22Rv1 (cell line): ENCODE measurements around the gene PDE6G.
A peak's percentile ranks its signal among the peaks of the same experiment; 100 is the strongest.

ENCODE experiments used
- H3K27ac ChIP-seq: fragments of 450-650 bp; 2 replicates; pipeline ENCODE4 v1.5.1; 2017
- CTCF ChIP-seq: fragments of 450-650 bp; IDR thresholded peaks from 2 replicates; pipeline ENCODE4 v1.5.1; 2017; ENCODE audit warnings: mild to moderate bottlenecking
- ZFX ChIP-seq: fragments of 450-650 bp; IDR thresholded peaks from 2 replicates; pipeline ENCODE4 v1.6.1; 2017; ENCODE audit warnings: antibody characterized with exemption, borderline replicate concordance

PDE6G gene

GRCh38 chr17:81700353-81701287 is 44.3 kb upstream of the PDE6G start:
- TF ChIP-seq ZFX (no peak), CTCF (no peak)
- peak overlapping the region; percentile 90; the same call in 1 of the 2 replicates for H3K27ac ChIP-seq

GRCh38 chr17:81697261-81698044 is 41.1 kb upstream of the PDE6G start:
- H3K27ac ChIP-seq = no peak overlapping the region
- TF ChIP-seq CTCF (no peak), ZFX (no peak)

GRCh38 chr17:81696218-81696941 is 40.0 kb upstream of the PDE6G start:
- no peak for TF ChIP-seq CTCF
- TF ChIP-seq ZFX = no peak
- H3K27ac ChIP-seq = no peak overlapping the region

- no peak overlapping the region for H3K27ac ChIP-seq
- no peak for TF ChIP-seq ZFX
- TF ChIP-seq CTCF = no peak
These were observed 39.5 kb upstream of the PDE6G start for GRCh38 chr17:81695801-81696200.

GRCh38 chr17:81695211-81695610 is 38.9 kb upstream of the PDE6G start:
- TF ChIP-seq CTCF (no peak), ZFX (no peak)
- H3K27ac ChIP-seq = no peak overlapping the region

GRCh38 chr17:81694810-81695209 is 38.5 kb upstream of the PDE6G start:
- no peak overlapping the region for H3K27ac ChIP-seq
- TF ChIP-seq CTCF (no peak), ZFX (no peak)
